ENCODE data around the gene EML5. TPM values are rescaled to one million over a fixed set of nuclear protein-coding genes. Genes with fewer than 3 reads are reported as not detected.

The EML5 gene
- total RNA-seq, 1 experiment from 2014 or later = 0.66 TPM

- no TSS peak for BruUV-seq (replicated peaks)
Measured at GRCh38 chr14:88682495-88683114, 110.1 kb downstream of the EML5 start.

DNA sequence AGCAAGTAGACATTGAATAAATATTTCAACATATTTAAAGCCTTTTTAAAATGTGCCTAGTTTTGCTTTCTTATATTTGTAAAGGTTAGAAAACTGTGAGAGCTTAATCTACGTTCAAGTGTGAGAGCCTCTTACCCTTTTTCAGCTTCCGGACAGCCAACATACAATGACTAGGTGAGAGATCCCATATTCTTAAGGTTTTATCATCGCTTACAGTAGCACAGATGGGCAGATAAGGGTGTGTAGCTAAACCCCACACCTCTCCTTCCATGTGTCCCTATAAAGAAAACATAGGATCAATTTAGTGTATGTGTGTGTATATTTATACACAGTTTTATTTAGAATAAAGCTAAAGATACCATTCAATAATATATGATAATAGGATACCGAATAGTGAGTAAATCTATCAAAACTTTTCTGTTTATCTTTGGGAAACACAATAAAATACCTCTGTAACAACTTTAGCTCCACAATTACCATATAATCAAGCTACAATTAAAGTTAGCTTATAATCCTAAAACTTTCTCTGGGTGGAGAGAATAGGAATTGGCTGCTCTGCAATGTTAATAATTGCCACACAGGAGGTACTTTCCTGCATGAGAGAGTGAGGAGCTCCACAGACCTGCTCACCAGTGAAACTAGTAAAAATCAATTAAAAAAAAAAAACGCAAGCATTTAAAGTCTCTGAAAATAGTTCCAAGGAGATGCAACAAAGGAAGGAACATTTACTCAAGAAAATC lies 110.8 kb downstream of the EML5 start:
- ATAC-seq = no peak
- H3K9ac ChIP-seq (ENCODE audit: low read length) = no peak overlapping the region
- CTCF ChIA-PET = no interaction called here

More at GRCh38 chr14:88682495-88683114, 110.1 kb downstream of the EML5 start:
- Histone ChIP-seq H3K9me3 (ENCODE audit: low read length) (no peaks in the 10 kb centered on the region), H4K20me1 (ENCODE audit: low read length) (no peaks in the 10 kb centered on the region), H3K27me3 (ENCODE audit: low read length) (no peaks in the 10 kb centered on the region), H2AFZ (ENCODE audit: low read length) (no peak overlapping the region), H3K27ac (ENCODE audit: low read length) (no peak overlapping the region), H3K4me2 (ENCODE audit: low read length) (no peak overlapping the region), H3K79me2 (ENCODE audit: low read length) (no peaks in the 10 kb centered on the region), H3K4me3 (ENCODE audit: low read length) (no peak overlapping the region), H3F3A (ENCODE audit: low read length, unreplicated experiment) (no peaks in the 10 kb centered on the region), H3K9ac (ENCODE audit: low read length) (no peak overlapping the region), H3K36me3 (ENCODE audit: low read depth, low read length) (no peaks in the 10 kb centered on the region), H3K4me1 (ENCODE audit: insufficient read depth, low read length) (no peaks in the 10 kb centered on the region), H3K9me2 (replicated peaks; ENCODE audit: low read length) (no peaks in the 10 kb centered on the region)
- CTCF ChIA-PET = no interaction called here
- no peak for ATAC-seq
- no peak for TF ChIP-seq EZH2 (IDR thresholded peaks at IDR 0.05; ENCODE audit: low read length, unreplicated experiment)
- no peak for TF ChIP-seq EZH2phosphoT487 (IDR thresholded peaks at IDR 0.05; ENCODE audit: borderline replicate concordance, low read length)
- TF ChIP-seq CTCF (conservative IDR thresholded peaks at IDR 0.05; ENCODE audit: low read depth, low read length) = no peak
- POLR2A ChIA-PET (ENCODE audit: unreplicated experiment) = no interaction called here
- no peak for DNase-seq
- intact Hi-C loops (cut with micrococcal nuclease) = no loop called here

DNA sequence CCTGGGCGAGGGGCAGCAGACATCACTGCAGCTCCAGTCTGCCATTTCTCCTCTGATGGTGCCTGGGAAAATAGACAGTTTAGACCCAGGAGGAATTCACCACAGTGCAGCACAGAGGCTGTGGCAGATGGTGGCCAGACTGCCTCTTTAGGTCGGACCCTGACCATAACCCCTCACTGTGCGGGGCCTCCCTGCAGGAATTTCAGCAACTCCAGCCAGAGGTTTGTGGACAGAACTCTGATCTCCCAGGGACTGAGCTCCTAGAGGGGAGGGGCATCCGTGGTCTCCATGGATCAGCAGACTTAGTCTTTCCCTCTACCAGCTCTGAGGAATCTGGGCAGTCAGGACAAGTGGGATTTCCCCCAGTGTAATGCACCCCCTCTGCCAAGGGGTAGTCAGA lies 123.4 kb downstream of the EML5 start:
- Histone ChIP-seq H3K9ac (ENCODE audit: low read length) (no peak overlapping the region), H3K4me1 (ENCODE audit: insufficient read depth, low read length) (peaks cover 5% of the 10 kb centered on the region; the same call in 1 of the 2 replicates), H3K9me3 (ENCODE audit: low read length) (no peaks in the 10 kb centered on the region), H3K4me3 (ENCODE audit: low read length) (no peak overlapping the region), H3K9me2 (replicated peaks; ENCODE audit: low read length) (no peaks in the 10 kb centered on the region), H3K4me2 (ENCODE audit: low read length) (no peak overlapping the region), H3K27ac (ENCODE audit: low read length) (no peak overlapping the region), H4K20me1 (ENCODE audit: low read length) (no peaks in the 10 kb centered on the region), H3K79me2 (ENCODE audit: low read length) (no peaks in the 10 kb centered on the region), H3F3A (ENCODE audit: low read length, unreplicated experiment) (no peaks in the 10 kb centered on the region), H2AFZ (ENCODE audit: low read length) (no peak overlapping the region), H3K36me3 (ENCODE audit: low read depth, low read length) (no peaks in the 10 kb centered on the region), H3K27me3 (ENCODE audit: low read length) (no peaks in the 10 kb centered on the region)
- ChIA-PET CTCF (no interaction called here), POLR2A (ENCODE audit: unreplicated experiment) (no interaction called here)
- no peak for ATAC-seq
- intact Hi-C loops (cut with micrococcal nuclease) = loop anchor here (5.0 kb wide), 2 partner anchors 78 to 348 kb away; no protein-coding TSS in a partner anchor
- BruUV-seq (replicated peaks) = no TSS peak
- no peak for DNase-seq
- TF ChIP-seq EZH2 (IDR thresholded peaks at IDR 0.05; ENCODE audit: low read length, unreplicated experiment) (no peak), CTCF (conservative IDR thresholded peaks at IDR 0.05; ENCODE audit: low read depth, low read length) (no peak), EZH2phosphoT487 (IDR thresholded peaks at IDR 0.05; ENCODE audit: borderline replicate concordance, low read length) (no peak)

More for the DNA sequence above, 110.8 kb downstream of the EML5 start:
- DNase-seq = no peak
- Histone ChIP-seq H3K36me3 (ENCODE audit: low read depth, low read length) (no peaks in the 10 kb centered on the region), H2AFZ (ENCODE audit: low read length) (no peak overlapping the region), H3K9me2 (replicated peaks; ENCODE audit: low read length) (no peaks in the 10 kb centered on the region), H3K27me3 (ENCODE audit: low read length) (no peaks in the 10 kb centered on the region), H3K9me3 (ENCODE audit: low read length) (no peaks in the 10 kb centered on the region), H3K4me2 (ENCODE audit: low read length) (no peak overlapping the region), H3F3A (ENCODE audit: low read length, unreplicated experiment) (no peaks in the 10 kb centered on the region), H3K4me1 (ENCODE audit: insufficient read depth, low read length) (no peaks in the 10 kb centered on the region), H3K4me3 (ENCODE audit: low read length) (no peak overlapping the region), H3K27ac (ENCODE audit: low read length) (no peak overlapping the region), H3K79me2 (ENCODE audit: low read length) (no peaks in the 10 kb centered on the region), H4K20me1 (ENCODE audit: low read length) (no peaks in the 10 kb centered on the region)
- no peak for TF ChIP-seq EZH2 (IDR thresholded peaks at IDR 0.05; ENCODE audit: low read length, unreplicated experiment)
- BruUV-seq (replicated peaks) = no TSS peak
- intact Hi-C loops (cut with micrococcal nuclease) = no loop called here
- POLR2A ChIA-PET (ENCODE audit: unreplicated experiment) = no interaction called here
